Measurements from ENCODE around the gene COQ8A.
A peak's percentile ranks its signal among the peaks of the same experiment; 100 is the strongest.

The COQ8A gene

DNA sequence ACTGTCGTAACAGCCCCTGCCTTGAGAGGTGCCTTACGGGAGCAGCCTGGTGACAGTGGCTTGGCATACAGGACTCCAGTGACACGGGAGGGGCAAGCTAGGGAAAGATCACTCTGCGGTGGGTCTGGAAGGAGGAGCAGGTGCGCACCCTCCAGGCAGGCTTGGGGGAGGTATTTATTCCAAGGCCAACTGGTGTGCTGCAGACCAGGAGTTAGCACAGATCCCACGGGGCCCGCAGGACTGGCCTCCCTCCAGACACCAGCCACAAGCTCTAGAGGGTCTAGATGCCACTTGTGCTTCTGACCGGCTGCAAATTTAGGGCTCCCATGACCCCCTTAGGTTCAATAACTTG is 47.6 kb upstream of the COQ8A start:
- no peaks in the 10 kb centered on the region for H3K27me3 ChIP-seq (ENCODE audit: insufficient read depth, low read length)
- no peak overlapping the region for H3K4ac ChIP-seq (ENCODE audit: low read depth, low read length)
- no peak overlapping the region for H2BK5ac ChIP-seq (ENCODE audit: low read depth, low read length, poor library complexity)
- no peak overlapping the region for H3K23ac ChIP-seq (ENCODE audit: low read length)
- no peak overlapping the region for H3K14ac ChIP-seq (ENCODE audit: low read length)
- no peak overlapping the region for H4K8ac ChIP-seq (ENCODE audit: low read depth, low read length)
- H4K91ac ChIP-seq (ENCODE audit: low read depth, low read length): no peak overlapping the region
- peaks cover 0 to 2% of the 10 kb centered on the region in 2 experiments for H3K36me3 ChIP-seq (ENCODE audit: control insufficient read depth in 1 of 2, insufficient read depth in 2 of 2, low read length in 2 of 2)
- no peaks in the 10 kb centered on the region for H3K79me1 ChIP-seq (ENCODE audit: low read length)
- H3K18ac ChIP-seq (ENCODE audit: low read length): no peak overlapping the region
- peaks cover 1% of the 10 kb centered on the region for H3K9me3 ChIP-seq (ENCODE audit: insufficient read depth, low read depth, low read length)
- DNase-seq: no peak
- H2AK5ac ChIP-seq (ENCODE audit: low read length): no peak overlapping the region
- no CpG with 5 or more reads among the region's 8 CpGs for WGBS (ENCODE audit: extremely low coverage, insufficient coverage, insufficient read length)
- H3K4me1 ChIP-seq (ENCODE audit: control insufficient read depth in 1 of 2, insufficient read depth in 2 of 2, low read length in 2 of 2): peaks cover 6 to 9% of the 10 kb centered on the region in 2 experiments
- H3K27ac ChIP-seq (ENCODE audit: low read depth, low read length): no peak overlapping the region
- no peak overlapping the region for H2BK120ac ChIP-seq (ENCODE audit: insufficient read depth, low read length, poor library complexity)
- H2BK12ac ChIP-seq (ENCODE audit: low read length): no peak overlapping the region
- peak overlapping the region; percentile 23 for H3K4me3 ChIP-seq (ENCODE audit: low read depth, low read length)
- no peaks in the 10 kb centered on the region for H3K79me2 ChIP-seq (ENCODE audit: control insufficient read depth, insufficient read depth, low read length, poor library complexity)
- no peak overlapping the region for H4K12ac ChIP-seq (ENCODE audit: low read depth, low read length)
- H2AFZ ChIP-seq (ENCODE audit: insufficient read depth, low read length, poor library complexity): no peak overlapping the region
- H3K4me2 ChIP-seq (ENCODE audit: low read length): no peak overlapping the region
- no peak overlapping the region for H3K9ac ChIP-seq (ENCODE audit: low read length)

DNA sequence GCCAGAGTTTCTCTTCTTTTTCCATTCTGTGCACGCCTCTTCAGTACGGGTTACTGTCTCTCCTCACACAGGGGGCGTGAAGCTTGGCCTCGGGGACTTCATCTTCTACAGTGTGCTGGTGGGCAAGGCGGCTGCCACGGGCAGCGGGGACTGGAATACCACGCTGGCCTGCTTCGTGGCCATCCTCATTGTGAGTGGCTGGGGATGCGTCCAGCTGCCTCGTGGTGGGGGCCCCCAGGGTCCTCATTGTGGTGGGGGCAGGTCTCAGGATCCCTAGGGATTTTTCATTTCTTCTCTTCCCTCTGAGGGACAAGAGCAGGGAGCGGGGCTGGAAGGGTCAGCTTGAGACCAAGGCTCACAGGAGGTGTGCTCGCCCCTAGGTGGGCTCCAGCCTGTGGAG is 46.2 kb upstream of the COQ8A start:
- Histone ChIP-seq H3K79me1 (ENCODE audit: low read length) (no peaks in the 10 kb centered on the region), H4K8ac (ENCODE audit: low read depth, low read length) (no peak overlapping the region), H3K27me3 (ENCODE audit: insufficient read depth, low read length) (no peaks in the 10 kb centered on the region), H3K9me3 (ENCODE audit: insufficient read depth, low read depth, low read length) (peaks cover 1% of the 10 kb centered on the region), H4K12ac (ENCODE audit: low read depth, low read length) (no peak overlapping the region), H2AFZ (ENCODE audit: insufficient read depth, low read length, poor library complexity) (no peak overlapping the region), H3K18ac (ENCODE audit: low read length) (no peak overlapping the region), H3K36me3 (ENCODE audit: control insufficient read depth in 1 of 2, insufficient read depth in 2 of 2, low read length in 2 of 2) (peaks cover 0 to 2% of the 10 kb centered on the region in 2 experiments), H2AK5ac (ENCODE audit: low read length) (no peak overlapping the region), H3K4ac (ENCODE audit: low read depth, low read length) (no peak overlapping the region), H3K4me1 (ENCODE audit: control insufficient read depth in 1 of 2, insufficient read depth in 2 of 2, low read length in 2 of 2) (peaks cover 6 to 9% of the 10 kb centered on the region in 2 experiments), H2BK120ac (ENCODE audit: insufficient read depth, low read length, poor library complexity) (no peak overlapping the region), H3K79me2 (ENCODE audit: control insufficient read depth, insufficient read depth, low read length, poor library complexity) (no peaks in the 10 kb centered on the region), H3K14ac (ENCODE audit: low read length) (no peak overlapping the region), H3K4me2 (ENCODE audit: low read length) (no peak overlapping the region), H2BK5ac (ENCODE audit: low read depth, low read length, poor library complexity) (no peak overlapping the region), H3K23ac (ENCODE audit: low read length) (no peak overlapping the region), H3K4me3 (ENCODE audit: low read depth, low read length) (no peak overlapping the region), H4K91ac (ENCODE audit: low read depth, low read length) (no peak overlapping the region), H3K9ac (ENCODE audit: low read length) (no peak overlapping the region), H2BK12ac (ENCODE audit: low read length) (no peak overlapping the region), H3K27ac (ENCODE audit: low read depth, low read length) (no peak overlapping the region)
- no peak for DNase-seq
- no CpG with 5 or more reads among the region's 13 CpGs for WGBS (ENCODE audit: extremely low coverage, insufficient coverage, insufficient read length)

- Histone ChIP-seq H3K9ac (ENCODE audit: low read length) (no peak overlapping the region), H3K23ac (ENCODE audit: low read length) (no peak overlapping the region), H3K4me2 (ENCODE audit: low read length) (no peak overlapping the region), H2AFZ (ENCODE audit: insufficient read depth, low read length, poor library complexity) (no peak overlapping the region), H3K27ac (ENCODE audit: low read depth, low read length) (no peak overlapping the region), H3K14ac (ENCODE audit: low read length) (no peak overlapping the region), H3K27me3 (ENCODE audit: insufficient read depth, low read length) (no peaks in the 10 kb centered on the region), H3K79me2 (ENCODE audit: control insufficient read depth, insufficient read depth, low read length, poor library complexity) (no peaks in the 10 kb centered on the region), H2BK12ac (ENCODE audit: low read length) (no peak overlapping the region), H4K91ac (ENCODE audit: low read depth, low read length) (no peak overlapping the region), H3K4me1 (ENCODE audit: control insufficient read depth in 1 of 2, insufficient read depth in 2 of 2, low read length in 2 of 2) (peaks cover 6 to 9% of the 10 kb centered on the region in 2 experiments), H2BK120ac (ENCODE audit: insufficient read depth, low read length, poor library complexity) (no peak overlapping the region), H3K4me3 (ENCODE audit: low read depth, low read length) (no peak overlapping the region), H3K9me3 (ENCODE audit: insufficient read depth, low read depth, low read length) (peaks cover 1% of the 10 kb centered on the region), H3K18ac (ENCODE audit: low read length) (no peak overlapping the region), H2AK5ac (ENCODE audit: low read length) (no peak overlapping the region), H4K12ac (ENCODE audit: low read depth, low read length) (no peak overlapping the region), H2BK5ac (ENCODE audit: low read depth, low read length, poor library complexity) (no peak overlapping the region), H3K79me1 (ENCODE audit: low read length) (no peaks in the 10 kb centered on the region), H4K8ac (ENCODE audit: low read depth, low read length) (no peak overlapping the region), H3K4ac (ENCODE audit: low read depth, low read length) (no peak overlapping the region), H3K36me3 (ENCODE audit: control insufficient read depth in 1 of 2, insufficient read depth in 2 of 2, low read length in 2 of 2) (peaks cover 0 to 2% of the 10 kb centered on the region in 2 experiments)
- DNase-seq: no peak
- WGBS (ENCODE audit: extremely low coverage, insufficient coverage, insufficient read length): no CpG with 5 or more reads among the region's 3 CpGs
Measured at GRCh38 chr1:226894826-226895225, 45.3 kb upstream of the COQ8A start.

- H2BK12ac ChIP-seq (ENCODE audit: low read length): no peak overlapping the region
- H2BK120ac ChIP-seq (ENCODE audit: insufficient read depth, low read length, poor library complexity): no peak overlapping the region
- H3K79me1 ChIP-seq (ENCODE audit: low read length): no peaks in the 10 kb centered on the region
Measured at GRCh38 chr1:226895644-226896043, 44.5 kb upstream of the COQ8A start.

More at GRCh38 chr1:226895644-226896043, 44.5 kb upstream of the COQ8A start:
- Histone ChIP-seq H3K4ac (ENCODE audit: low read depth, low read length) (no peak overlapping the region), H3K14ac (ENCODE audit: low read length) (no peak overlapping the region), H3K79me2 (ENCODE audit: control insufficient read depth, insufficient read depth, low read length, poor library complexity) (no peaks in the 10 kb centered on the region), H3K9ac (ENCODE audit: low read length) (no peak overlapping the region), H3K4me3 (ENCODE audit: low read depth, low read length) (no peak overlapping the region), H4K91ac (ENCODE audit: low read depth, low read length) (no peak overlapping the region), H3K23ac (ENCODE audit: low read length) (no peak overlapping the region), H3K27me3 (ENCODE audit: insufficient read depth, low read length) (no peaks in the 10 kb centered on the region), H3K36me3 (ENCODE audit: control insufficient read depth in 1 of 2, insufficient read depth in 2 of 2, low read length in 2 of 2) (peaks cover 0 to 2% of the 10 kb centered on the region in 2 experiments), H2BK5ac (ENCODE audit: low read depth, low read length, poor library complexity) (no peak overlapping the region), H4K12ac (ENCODE audit: low read depth, low read length) (no peak overlapping the region), H2AFZ (ENCODE audit: insufficient read depth, low read length, poor library complexity) (no peak overlapping the region), H3K4me1 (ENCODE audit: control insufficient read depth in 1 of 2, insufficient read depth in 2 of 2, low read length in 2 of 2) (peaks cover 2 to 4% of the 10 kb centered on the region in 2 experiments), H3K9me3 (ENCODE audit: insufficient read depth, low read depth, low read length) (peaks cover 1% of the 10 kb centered on the region), H3K18ac (ENCODE audit: low read length) (no peak overlapping the region), H4K8ac (ENCODE audit: low read depth, low read length) (no peak overlapping the region), H3K27ac (ENCODE audit: low read depth, low read length) (no peak overlapping the region), H2AK5ac (ENCODE audit: low read length) (no peak overlapping the region), H3K4me2 (ENCODE audit: low read length) (no peak overlapping the region)
- DNase-seq: no peak
- WGBS (ENCODE audit: extremely low coverage, insufficient coverage, insufficient read length): no CpG with 5 or more reads among the region's 11 CpGs

Measured in trophoblast cell (in vitro differentiated cells and primary cell).